ENCODE results near the gene TEK. TPM values are rescaled to one million over a fixed set of nuclear protein-coding genes. Genes with fewer than 3 reads are reported as not detected.
"Not testable (repeated sequence)": the region's sequence is repeated elsewhere in the genome, so short reads cannot be mapped to it uniquely, and the experiment has no call there.

The TEK gene
- total RNA-seq, 1 experiment from 2014 or later, result 0.07 TPM

DNA sequence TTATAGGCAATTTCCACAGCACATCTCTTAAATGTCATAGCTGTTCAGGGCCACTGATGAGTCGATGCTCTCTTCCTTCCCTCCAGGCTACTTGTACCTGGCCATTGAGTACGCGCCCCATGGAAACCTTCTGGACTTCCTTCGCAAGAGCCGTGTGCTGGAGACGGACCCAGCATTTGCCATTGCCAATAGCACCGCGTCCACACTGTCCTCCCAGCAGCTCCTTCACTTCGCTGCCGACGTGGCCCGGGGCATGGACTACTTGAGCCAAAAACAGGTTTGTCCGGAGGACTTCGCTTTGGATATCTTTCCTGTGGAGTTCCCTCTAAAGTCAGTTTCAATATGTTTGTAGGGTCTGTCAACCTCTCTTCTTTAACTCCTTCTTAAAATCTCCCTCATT, 103.6 kb downstream of the TEK start:
- Histone ChIP-seq H3K27ac (ENCODE audit: low read length) (no peak overlapping the region), H3K79me2 (ENCODE audit: low read length) (no peaks in the 10 kb centered on the region), H3K27me3 (ENCODE audit: low read length) (no peaks in the 10 kb centered on the region), H3K9ac (ENCODE audit: low read length) (no peak overlapping the region), H4K20me1 (ENCODE audit: low read length) (no peaks in the 10 kb centered on the region), H3K36me3 (ENCODE audit: low read depth, low read length) (no peaks in the 10 kb centered on the region), H3K4me2 (ENCODE audit: low read length) (no peak overlapping the region), H3K9me3 (ENCODE audit: low read length) (no peaks in the 10 kb centered on the region), H3F3A (ENCODE audit: low read length, unreplicated experiment) (no peaks in the 10 kb centered on the region), H3K4me1 (ENCODE audit: insufficient read depth, low read length) (no peaks in the 10 kb centered on the region), H3K9me2 (replicated peaks; ENCODE audit: low read length) (no peaks in the 10 kb centered on the region), H3K4me3 (ENCODE audit: low read length) (no peak overlapping the region), H2AFZ (ENCODE audit: low read length) (no peak overlapping the region)
- DNase-seq (no peak), ATAC-seq (no peak)
- intact Hi-C loops (cut with micrococcal nuclease), result no loop called here
- POLR2A ChIA-PET (ENCODE audit: unreplicated experiment), result no interaction called here
- TF ChIP-seq EZH2 (IDR thresholded peaks at IDR 0.05; ENCODE audit: low read length, unreplicated experiment) (no peak), EZH2phosphoT487 (IDR thresholded peaks at IDR 0.05; ENCODE audit: borderline replicate concordance, low read length) (no peak)
- TF ChIP-seq, protein P1, sequence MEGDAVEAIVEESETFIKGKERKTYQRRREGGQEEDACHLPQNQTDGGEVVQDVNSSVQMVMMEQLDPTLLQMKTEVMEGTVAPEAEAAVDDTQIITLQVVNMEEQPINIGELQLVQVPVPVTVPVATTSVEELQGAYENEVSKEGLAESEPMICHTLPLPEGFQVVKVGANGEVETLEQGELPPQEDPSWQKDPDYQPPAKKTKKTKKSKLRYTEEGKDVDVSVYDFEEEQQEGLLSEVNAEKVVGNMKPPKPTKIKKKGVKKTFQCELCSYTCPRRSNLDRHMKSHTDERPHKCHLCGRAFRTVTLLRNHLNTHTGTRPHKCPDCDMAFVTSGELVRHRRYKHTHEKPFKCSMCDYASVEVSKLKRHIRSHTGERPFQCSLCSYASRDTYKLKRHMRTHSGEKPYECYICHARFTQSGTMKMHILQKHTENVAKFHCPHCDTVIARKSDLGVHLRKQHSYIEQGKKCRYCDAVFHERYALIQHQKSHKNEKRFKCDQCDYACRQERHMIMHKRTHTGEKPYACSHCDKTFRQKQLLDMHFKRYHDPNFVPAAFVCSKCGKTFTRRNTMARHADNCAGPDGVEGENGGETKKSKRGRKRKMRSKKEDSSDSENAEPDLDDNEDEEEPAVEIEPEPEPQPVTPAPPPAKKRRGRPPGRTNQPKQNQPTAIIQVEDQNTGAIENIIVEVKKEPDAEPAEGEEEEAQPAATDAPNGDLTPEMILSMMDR (conservative IDR thresholded peaks at IDR 0.05; ENCODE audit: low read depth, low read length), result no peak
- BruUV-seq (replicated peaks), result no TSS peak
- CTCF ChIA-PET, result no interaction called here

DNA sequence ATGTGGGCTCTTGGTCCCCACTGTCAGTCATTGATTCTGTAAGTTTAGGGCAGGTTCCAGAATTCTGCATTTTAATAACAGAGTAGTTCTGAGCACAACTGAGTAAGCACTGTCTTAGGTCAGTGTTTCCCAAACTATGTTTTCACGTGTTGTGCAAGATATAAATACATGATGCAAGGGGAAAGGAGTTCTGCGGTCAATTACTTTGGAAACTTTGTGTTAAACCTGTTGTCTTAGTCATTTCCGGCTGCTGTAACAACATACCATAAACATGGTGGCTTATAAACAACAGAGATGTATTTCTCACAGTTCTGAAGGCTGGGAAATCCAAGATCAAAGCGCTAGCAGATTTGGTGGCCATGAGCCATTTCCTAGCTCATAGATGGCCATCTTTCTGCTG, 118.2 kb downstream of the TEK start:
- Histone ChIP-seq H3K79me2 (ENCODE audit: low read length) (no peaks in the 10 kb centered on the region), H3K27me3 (ENCODE audit: low read length) (no peaks in the 10 kb centered on the region), H3K9me3 (ENCODE audit: low read length) (no peaks in the 10 kb centered on the region), H3K36me3 (ENCODE audit: low read depth, low read length) (no peaks in the 10 kb centered on the region), H3K27ac (ENCODE audit: low read length) (no peak overlapping the region), H2AFZ (ENCODE audit: low read length) (no peak overlapping the region), H3K9ac (ENCODE audit: low read length) (no peak overlapping the region), H3K4me1 (ENCODE audit: insufficient read depth, low read length) (no peaks in the 10 kb centered on the region), H4K20me1 (ENCODE audit: low read length) (no peaks in the 10 kb centered on the region), H3K9me2 (replicated peaks; ENCODE audit: low read length) (no peaks in the 10 kb centered on the region), H3K4me2 (ENCODE audit: low read length) (no peak overlapping the region), H3K4me3 (ENCODE audit: low read length) (no peak overlapping the region), H3F3A (ENCODE audit: low read length, unreplicated experiment) (no peaks in the 10 kb centered on the region)
- intact Hi-C loops (cut with micrococcal nuclease), result no loop called here
- no TSS peak for BruUV-seq (replicated peaks)
- TF ChIP-seq EZH2phosphoT487 (IDR thresholded peaks at IDR 0.05; ENCODE audit: borderline replicate concordance, low read length) (no peak), EZH2 (IDR thresholded peaks at IDR 0.05; ENCODE audit: low read length, unreplicated experiment) (no peak)
- TF ChIP-seq, protein P1 (conservative IDR thresholded peaks at IDR 0.05; ENCODE audit: low read depth, low read length), result no peak
- DNase-seq (peak; percentile 9), ATAC-seq (no peak)
- CTCF ChIA-PET, result no interaction called here
- POLR2A ChIA-PET (ENCODE audit: unreplicated experiment), result no interaction called here

DNA sequence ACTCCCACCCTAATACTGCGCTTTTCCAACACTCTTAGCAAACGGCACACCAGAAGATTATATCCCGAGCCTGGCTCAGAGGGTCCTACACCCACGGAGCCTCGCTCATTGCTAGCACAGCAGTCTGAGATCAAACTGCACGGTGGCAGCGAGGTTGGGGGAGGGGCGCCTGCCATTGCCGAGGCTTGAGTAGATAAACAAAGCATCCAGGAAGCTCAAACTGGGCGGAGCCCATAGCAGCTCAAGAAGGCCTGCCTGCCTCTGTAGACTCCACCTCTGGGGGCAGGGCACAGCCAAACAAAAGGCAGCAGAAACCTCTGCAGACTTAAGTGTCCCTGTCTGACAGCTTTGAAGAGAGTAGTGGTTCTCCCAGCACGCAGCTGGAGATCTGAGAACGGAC, 130.6 kb downstream of the TEK start:
- H3K4me3 ChIP-seq (ENCODE audit: low read length); H3K9me3 ChIP-seq (ENCODE audit: low read length); H3K27me3 ChIP-seq (ENCODE audit: low read length); DNase-seq; H2AFZ ChIP-seq (ENCODE audit: low read length); H3K27ac ChIP-seq (ENCODE audit: low read length); H3K4me2 ChIP-seq (ENCODE audit: low read length); ATAC-seq; H3K36me3 ChIP-seq (ENCODE audit: low read depth, low read length); CTCF ChIA-PET; H3K79me2 ChIP-seq (ENCODE audit: low read length); BruUV-seq (replicated peaks); H3K9me2 ChIP-seq (replicated peaks; ENCODE audit: low read length); POLR2A ChIA-PET (ENCODE audit: unreplicated experiment); H3F3A ChIP-seq (ENCODE audit: low read length, unreplicated experiment); intact Hi-C loops (cut with micrococcal nuclease); H3K4me1 ChIP-seq (ENCODE audit: insufficient read depth, low read length); H4K20me1 ChIP-seq (ENCODE audit: low read length); H3K9ac ChIP-seq (ENCODE audit: low read length): not testable (repeated sequence)

Data from PC-3 (cell line).